HCT116 (cell line): ENCODE results near the gene SPRY4. TPM values are rescaled to one million over a fixed set of nuclear protein-coding genes. Genes with fewer than 3 reads are reported as not detected.
A peak's percentile ranks its signal among the peaks of the same experiment; 100 is the strongest.

ENCODE experiments used
- ATAC-seq: fragments of 200-7000 bp; cut with Tn5 transposase; 2 replicates; pipeline ENCODE4 v1.9.1; 2020; ENCODE audit warnings: mild to moderate bottlenecking, moderate library complexity
- BruUV-seq: library from RNA; stranded (reverse); fragments of 400-500 nt; replicated peaks from 2 replicates; lab custom pipeline; 2021; lab: Mats Ljungman, UMichigan
- CTCF ChIA-PET: fragments of 300-600 bp; sonication (Branson Sonifier 250); formaldehyde crosslinking; loops from one replicate; lab custom pipeline; 2021; ENCODE audit warnings: antibody characterized with exemption; lab: Charles Lee
- POLR2A ChIA-PET: fragments of 300-600, 350-600 bp; sonication (Branson Sonifier 250); formaldehyde crosslinking; loops from one replicate; lab custom pipeline; 2021; ENCODE audit warnings: antibody characterized with exemption; lab: Charles Lee
- RAD21 ChIA-PET, 2 experiments: fragments of 300-600 bp; sonication (Branson Sonifier 250); formaldehyde crosslinking; loops; one replicate each; lab custom pipeline; 2023; ENCODE audit warnings: low total read pairs in 2 of 2; ENCODE audit not compliant: uncharacterized antibody in 2 of 2, unreplicated experiment in 2 of 2, low non-redundant PET in 1 of 2; lab: Charles Lee
- DNase-seq: peaks from one replicate; pipeline ENCODE4 v3.0.0-alpha.2; 2010; ENCODE audit warnings: low read depth, low spot score
- H2AFZ ChIP-seq: fragments of 200-600 bp; shearing (Covaris generic), sonication (generic); 2 replicates; pipeline ENCODE4 v1.6.1; 2017; ENCODE audit warnings: low read depth, mixed run types, mixed read lengths, antibody characterized with exemption, low read length; ENCODE audit not compliant: poor library complexity, severe bottlenecking
- H3K27ac ChIP-seq: 2 replicates; pipeline ENCODE4 v1.5.1; 2012; ENCODE audit warnings: low read depth, low read length
- H3K27me3 ChIP-seq: fragments of 200-600 bp; sonication (generic); 2 replicates; pipeline ENCODE4 v1.6.1; 2016; ENCODE audit warnings: mixed run types, low read length, mixed read lengths; ENCODE audit not compliant: insufficient read depth
- H3K36me3 ChIP-seq, 2 experiments: fragments of 200-500 bp in 1 of 2; fragments of 200-600 bp in 1 of 2; sonication (Bioruptor generic) in 1 of 2; sonication (generic) in 1 of 2; 2 replicates each; pipeline versions ENCODE4 v1.5.1 to v1.6.1; 2014 to 2016; ENCODE audit warnings: low read length in 2 of 2, inconsistent platforms in 1 of 2, mixed read lengths in 1 of 2, mixed run types in 1 of 2; ENCODE audit not compliant: insufficient read depth in 2 of 2, control insufficient read depth in 1 of 2
- H3K4me1 ChIP-seq, 2 experiments: fragments of 200-600 bp in 1 of 2; sonication (generic) in 1 of 2; 2 replicates each; pipeline versions ENCODE4 v1.5.1 to v1.6.1; 2012 to 2017; ENCODE audit warnings: low read length in 2 of 2, inconsistent platforms in 1 of 2, mild to moderate bottlenecking in 1 of 2, mixed read lengths in 1 of 2, mixed run types in 1 of 2, moderate library complexity in 1 of 2; ENCODE audit not compliant: insufficient read depth in 2 of 2, control insufficient read depth in 1 of 2
- H3K4me2 ChIP-seq: fragments of 200-600 bp; sonication (generic); 2 replicates; pipeline ENCODE4 v1.6.1; 2017; ENCODE audit warnings: mixed run types, low read length, mixed read lengths
- H3K4me3 ChIP-seq, 2 experiments: fragments of 200-600 bp in 1 of 2; sonication (generic) in 1 of 2; replicated peaks in 1 of 2; 2 replicates each; pipeline ENCODE4 v1.5.1; 2011 to 2016; ENCODE audit warnings: low read length in 2 of 2, control low read depth in 1 of 2, low read depth in 1 of 2, mild to moderate bottlenecking in 1 of 2, mixed read lengths in 1 of 2, mixed run types in 1 of 2
- H3K79me2 ChIP-seq: fragments of 200-600 bp; sonication (generic); 2 replicates; pipeline ENCODE4 v1.6.1; 2017; ENCODE audit warnings: mild to moderate bottlenecking, mixed run types, low read length, moderate library complexity, mixed read lengths; ENCODE audit not compliant: insufficient read depth
- H3K9ac ChIP-seq: fragments of 200-600 bp; sonication (generic); 2 replicates; pipeline ENCODE4 v1.6.1; 2016; ENCODE audit warnings: low read length, mixed read lengths
- H3K9me2 ChIP-seq: fragments of 200-600 bp; sonication (generic), shearing (Covaris generic); 2 replicates; pipeline ENCODE4 v1.6.1; 2017; ENCODE audit warnings: mixed run types, mild to moderate bottlenecking, moderate library complexity; ENCODE audit not compliant: insufficient read depth
- H3K9me3 ChIP-seq, 2 experiments: fragments of 200-500 bp in 1 of 2; fragments of 200-600 bp in 1 of 2; sonication (Bioruptor generic) in 1 of 2; sonication (generic) in 1 of 2; 2 replicates each; pipeline ENCODE4 v1.6.1; 2014 to 2017; ENCODE audit warnings: low read length in 2 of 2, mixed read lengths in 2 of 2, inconsistent platforms in 1 of 2, low read depth in 1 of 2, mild to moderate bottlenecking in 1 of 2, mixed run types in 1 of 2, moderate library complexity in 1 of 2; ENCODE audit not compliant: control insufficient read depth in 1 of 2, insufficient read depth in 1 of 2
- H4K20me1 ChIP-seq: fragments of 200-600 bp; sonication (generic), shearing (Covaris generic); 2 replicates; pipeline ENCODE4 v1.6.1; 2017; ENCODE audit warnings: mixed run types, mild to moderate bottlenecking, moderate library complexity; ENCODE audit not compliant: insufficient read depth
- CBX3 ChIP-seq: IDR thresholded peaks from 2 replicates; pipeline ENCODE4 v1.6.1; 2012; ENCODE audit warnings: low read depth
- CEBPB ChIP-seq: IDR thresholded peaks from 2 replicates; pipeline ENCODE4 v1.6.1; 2012; ENCODE audit warnings: low read depth
- CTCF ChIP-seq, 3 experiments: fragments of 200-600 bp in 1 of 3; sonication (generic) in 1 of 3; IDR thresholded peaks in 2 of 3; conservative IDR thresholded peaks in 1 of 3; 2 replicates each; pipeline ENCODE4 v1.5.1; 2012 to 2017; ENCODE audit warnings: low read depth in 2 of 3, low read length in 2 of 3, antibody characterized with exemption in 1 of 3, borderline replicate concordance in 1 of 3, control low read depth in 1 of 3, mild to moderate bottlenecking in 1 of 3, mixed read lengths in 1 of 3, mixed run types in 1 of 3, moderate library complexity in 1 of 3; ENCODE audit not compliant: insufficient read depth in 1 of 3
- EGR1 ChIP-seq: IDR thresholded peaks from 2 replicates; pipeline ENCODE4 v1.6.1; 2012; ENCODE audit warnings: low read depth
- ELF1 ChIP-seq: IDR thresholded peaks from 2 replicates; pipeline ENCODE4 v1.6.1; 2012; ENCODE audit warnings: low read depth, borderline replicate concordance
- FOSL1 ChIP-seq: IDR thresholded peaks from 2 replicates; pipeline ENCODE4 v1.6.1; 2012; ENCODE audit warnings: low read depth
- JUND ChIP-seq: IDR thresholded peaks from 2 replicates; pipeline ENCODE4 v1.6.1; 2012
- MAX ChIP-seq: IDR thresholded peaks from 2 replicates; pipeline ENCODE4 v1.6.1; 2012
- POLR2AphosphoS5 ChIP-seq: IDR thresholded peaks from 2 replicates; pipeline ENCODE4 v1.6.1; 2011; ENCODE audit warnings: mild to moderate bottlenecking, low read depth, low read length, moderate library complexity
- RAD21 ChIP-seq: IDR thresholded peaks from 2 replicates; pipeline ENCODE4 v1.6.1; 2012; ENCODE audit warnings: low read depth, mild to moderate bottlenecking
- SP1 ChIP-seq: IDR thresholded peaks from 2 replicates; pipeline ENCODE4 v1.6.1; 2012; ENCODE audit warnings: low read depth
- ZBTB33 ChIP-seq: IDR thresholded peaks from 2 replicates; pipeline ENCODE4 v1.6.1; 2011; ENCODE audit warnings: mild to moderate bottlenecking, low read length, moderate library complexity; ENCODE audit not compliant: insufficient replicate concordance; ENCODE audit errors: extremely low read depth
- ZFX ChIP-seq: fragments of 450-650 bp; IDR thresholded peaks from 2 replicates; pipeline ENCODE4 v1.6.1; 2017
- ZNF274 ChIP-seq: fragments of 200-500 bp; sonication (Bioruptor generic); IDR thresholded peaks from 2 replicates; pipeline ENCODE4 v1.6.1; 2014; ENCODE audit warnings: mild to moderate bottlenecking, low read depth, low read length, inconsistent platforms
- intact Hi-C: fragments of 100-400 bp; cut with micrococcal nuclease; formaldehyde crosslinking; loops from 2 replicates; pipeline ENCODE4 v1.10.0; 2022
- total RNA-seq: library from RNA; stranded (reverse); gene quantifications from one replicate; pipeline ENCODE4 v1.2.1, GENCODE V29; 2021; ENCODE audit not compliant: unreplicated experiment

Gene SPRY4
- total RNA-seq, 1 experiment from 2014 or later = 112 TPM

GRCh38 chr5:142323480-142324135, 1.2 kb downstream of the SPRY4 start:
- no peak overlapping the region for H2AFZ ChIP-seq
- H3K4me1 ChIP-seq = peaks cover 63 to 74% of the 10 kb centered on the region in 2 experiments
- CTCF ChIA-PET = no interaction called here
- H3K4me3 ChIP-seq = peak overlapping the region; percentile 78 to 98
- POLR2A ChIA-PET = interaction anchor here (2.0 to 8.4 kb wide), 3 partner anchors 8 to 121 kb away, joined by 9 to 199 read pairs (median 18); no protein-coding TSS in a partner anchor
- H3K9me2 ChIP-seq = no peaks in the 10 kb centered on the region
- DNase-seq (no peak), ATAC-seq (no peak)
- H4K20me1 ChIP-seq = peaks cover 41% of the 10 kb centered on the region
- peaks cover 96% of the 10 kb centered on the region for H3K79me2 ChIP-seq
- H3K9me3 ChIP-seq = no peaks in the 10 kb centered on the region
- RAD21 ChIA-PET = no interaction called here
- peak overlapping the region; percentile 98 for H3K27ac ChIP-seq
- no peaks in the 10 kb centered on the region for H3K27me3 ChIP-seq
- intact Hi-C loops = loop anchor here (2.0 kb wide), 1 partner anchor 33 kb away; no protein-coding TSS in a partner anchor
- TF ChIP-seq ZFX (no peak), CBX3 (no peak), ELF1 (no peak), RAD21 (no peak), MAX (no peak), FOSL1 (no peak), SP1 (no peak), ZBTB33 (no peak), CEBPB (no peak), CTCF (IDR thresholded peaks at IDR 0.05 in 2 of 3, conservative IDR thresholded peaks at IDR 0.05 in 1 of 3; ENCODE audit: borderline replicate concordance in 1 of 3, insufficient read depth in 1 of 3, low read depth in 2 of 3, low read length in 2 of 3) (no peak), ZNF274 (no peak), EGR1 (no peak), POLR2AphosphoS5 (no peak; the same call in 1 of the 2 replicates), JUND (no peak)
- H3K4me2 ChIP-seq = peak overlapping the region; percentile 89
- BruUV-seq = TSS peak; percentile 38
- H3K36me3 ChIP-seq = peaks cover 6 to 22% of the 10 kb centered on the region in 2 experiments; a peak in 3 of 4 replicates
- peak overlapping the region; percentile 80 for H3K9ac ChIP-seq
